EL (cell line): Measurements from ENCODE around the gene FANCD2.
"Not testable (repeated sequence)": the region's sequence is repeated elsewhere in the genome, so short reads cannot be mapped to it uniquely, and the experiment has no call there.

Source experiments
- DNase-seq: peaks from one replicate; pipeline ENCODE4 v3.0.0-alpha.2; 2016

FANCD2 gene

DNA sequence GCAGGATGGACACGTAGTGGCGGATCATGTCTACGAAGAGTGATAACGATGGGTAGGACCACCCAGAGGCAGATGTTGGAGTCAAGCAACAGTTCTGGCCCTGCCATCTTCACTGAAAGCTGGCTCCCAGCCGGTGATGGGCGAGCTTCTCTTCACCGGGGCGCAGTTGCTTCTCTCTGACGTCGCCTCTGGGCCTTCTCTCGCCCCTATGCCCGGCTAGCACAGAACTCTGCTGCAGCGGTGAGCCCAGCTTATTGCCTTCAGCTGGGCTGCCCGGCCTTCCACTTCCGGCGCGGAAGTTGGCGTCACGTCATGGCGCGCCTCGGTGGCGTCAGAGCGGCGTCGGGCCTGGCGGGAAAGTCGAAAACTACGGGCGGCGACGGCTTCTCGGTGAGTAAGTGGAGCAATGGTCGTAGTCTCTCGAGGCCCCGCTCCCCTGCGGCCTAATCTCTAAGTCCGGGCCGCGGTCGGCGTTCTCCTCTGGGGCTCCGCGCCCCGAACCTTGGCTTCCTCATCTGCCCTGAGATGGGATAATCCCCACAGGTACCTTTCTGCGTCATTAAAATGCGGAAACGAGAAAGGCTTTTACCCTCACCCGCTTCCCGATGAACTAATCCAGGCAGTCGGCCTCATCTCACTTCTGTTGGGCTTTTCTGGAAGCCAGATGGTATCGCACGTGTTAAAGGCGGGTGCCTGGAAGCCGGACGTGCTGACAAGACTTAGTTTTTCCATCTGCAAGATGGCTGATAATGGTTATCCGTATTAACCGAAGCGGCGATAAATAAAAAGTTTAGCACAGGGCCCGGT lies at the start of gene FANCD2:
Gene FANCD2, plus strand, starts transcription at position 354 of the 807 bp plus-strand sequence. CDS start 2,221 bp downstream, outside the sequence.
- DNase-seq: peak; percentile 87

DNA sequence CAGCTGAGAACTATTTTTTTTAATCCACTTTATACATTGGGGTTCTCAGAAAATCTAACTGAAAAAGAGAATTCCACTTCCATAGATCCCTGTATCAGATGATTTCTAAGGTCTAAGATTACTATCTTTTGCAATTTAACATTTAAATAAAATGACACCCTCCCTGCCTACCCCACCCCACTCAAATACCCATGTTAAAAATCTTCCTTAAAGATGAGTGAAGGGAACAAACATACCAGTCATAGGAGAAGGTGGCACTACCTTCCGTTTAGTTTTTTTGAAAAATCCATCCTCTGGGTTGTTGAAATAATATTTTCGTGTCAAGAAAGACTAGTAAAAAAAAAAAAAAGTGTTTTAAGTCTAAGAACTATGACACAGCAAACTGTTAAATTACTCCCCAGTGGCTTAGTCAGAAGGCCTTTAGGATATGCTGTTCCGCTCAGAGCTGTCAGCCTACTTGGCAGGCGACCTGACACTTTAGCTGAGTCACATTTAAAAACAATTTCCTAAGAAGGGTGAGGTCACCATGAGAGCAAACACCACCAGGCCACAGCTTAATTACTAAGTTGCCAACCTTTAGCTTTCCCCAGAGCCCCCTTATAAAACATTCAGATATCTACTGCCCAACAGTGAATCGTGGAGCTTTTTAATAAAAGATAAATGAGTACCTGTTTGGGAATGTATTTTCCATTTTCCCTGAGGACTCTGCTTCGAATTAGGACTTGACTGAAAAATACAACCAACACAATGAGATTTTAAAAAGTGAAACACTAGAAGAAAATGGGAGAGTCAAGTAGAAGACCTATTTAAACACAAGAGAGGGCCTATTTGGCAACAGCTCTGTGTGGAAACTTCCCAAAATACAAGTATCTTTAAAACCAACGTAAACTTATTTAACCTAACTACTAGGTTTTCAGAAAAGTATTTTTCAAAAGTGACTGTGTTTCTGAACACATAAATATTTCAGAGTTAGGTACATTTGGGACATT lies 49.2 kb upstream of the FANCD2 start:
- peak; percentile 96 for DNase-seq

- no peak for DNase-seq
Observed at GRCh38 chr3:9978710-9979305, 47.4 kb upstream of the FANCD2 start.

DNA sequence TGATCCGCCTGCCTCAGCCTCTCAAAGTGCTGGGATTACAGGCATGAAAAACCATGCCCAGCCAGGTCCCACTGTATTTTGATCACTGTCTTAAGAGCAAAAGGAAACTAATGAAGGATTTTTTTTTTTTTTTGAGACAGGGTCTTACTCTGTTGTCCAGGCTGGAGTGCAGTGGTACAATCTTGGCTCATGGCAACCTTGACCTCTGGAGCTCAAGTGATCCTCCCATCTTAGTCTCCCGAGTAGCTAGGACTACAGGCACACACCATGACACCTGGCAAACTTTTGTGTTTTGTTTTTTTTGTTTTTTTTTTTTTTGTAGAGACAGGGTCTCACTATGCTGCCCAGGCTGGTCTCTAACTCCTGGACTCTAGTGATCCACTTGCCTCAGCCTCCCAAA lies 46.0 kb upstream of the FANCD2 start:
- no peak for DNase-seq

- no peak for DNase-seq
Observed at GRCh38 chr3:9986230-9986725, 40.0 kb upstream of the FANCD2 start.

- no peak for DNase-seq
Observed at GRCh38 chr3:9994086-9994844, 32.0 kb upstream of the FANCD2 start.

DNA sequence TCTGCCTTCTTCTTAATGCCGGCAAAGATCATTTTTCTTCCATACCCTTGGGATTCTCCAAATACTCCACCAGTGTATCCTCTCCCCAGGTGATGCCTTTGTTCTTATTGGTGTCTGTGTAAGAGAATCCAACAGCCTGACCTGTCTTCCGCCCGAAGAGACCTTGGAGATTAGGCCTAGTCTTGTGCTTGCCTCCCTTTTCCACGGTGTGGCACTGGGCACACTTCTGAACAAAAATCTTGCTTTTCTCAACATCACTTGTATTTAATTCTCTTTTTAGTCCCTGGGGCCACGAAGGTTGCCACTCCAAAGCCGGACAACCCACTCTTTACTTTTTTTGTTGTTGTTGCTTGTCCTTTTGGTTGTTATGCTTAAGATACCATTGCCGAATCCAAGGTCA lies 25.6 kb upstream of the FANCD2 start:
- no peak for DNase-seq

GRCh38 chr3:10002951-10003350 lies 23.3 kb upstream of the FANCD2 start:
- DNase-seq: no peak

DNA sequence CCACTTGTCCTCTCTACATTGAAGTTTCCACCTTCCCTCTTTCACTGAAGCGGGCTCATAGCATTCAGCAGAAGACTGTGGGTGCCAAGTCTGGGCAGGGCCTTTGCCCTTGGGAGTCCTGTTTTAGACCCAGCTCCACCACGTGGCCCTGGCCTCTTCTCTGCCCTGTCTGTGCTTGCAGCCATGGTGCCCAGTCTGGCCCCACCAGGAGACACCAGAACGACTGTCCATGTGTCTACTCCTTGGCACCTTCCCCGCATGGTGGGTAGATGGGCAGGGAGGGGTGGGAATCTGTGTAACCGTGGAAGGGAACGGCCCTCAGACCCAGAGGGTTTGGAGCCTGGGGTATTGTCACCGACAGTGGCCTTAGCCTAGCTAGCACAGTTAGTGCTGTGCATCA lies 21.7 kb upstream of the FANCD2 start:
- DNase-seq: no peak

GRCh38 chr3:10004960-10005564 lies 21.2 kb upstream of the FANCD2 start:
- DNase-seq: no peak

GRCh38 chr3:10006048-10006761 lies 20.0 kb upstream of the FANCD2 start:
- no peak for DNase-seq

DNA sequence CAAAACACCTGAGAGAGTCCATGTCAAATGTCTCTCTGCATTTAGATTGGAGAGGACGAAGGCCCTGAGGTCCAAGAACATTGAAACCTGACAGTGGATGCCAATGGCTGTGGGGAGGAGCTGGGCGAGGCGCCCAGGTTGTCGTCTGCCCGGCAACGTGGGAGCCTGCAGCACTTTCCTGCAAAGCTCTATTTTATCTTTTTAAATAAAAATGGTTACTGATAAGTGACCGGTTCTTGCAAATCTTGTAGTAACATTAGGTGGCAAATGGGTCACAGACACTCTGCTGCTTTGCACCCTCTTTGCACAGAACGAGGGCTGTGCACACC lies 19.5 kb upstream of the FANCD2 start:
- no peak for DNase-seq

DNA sequence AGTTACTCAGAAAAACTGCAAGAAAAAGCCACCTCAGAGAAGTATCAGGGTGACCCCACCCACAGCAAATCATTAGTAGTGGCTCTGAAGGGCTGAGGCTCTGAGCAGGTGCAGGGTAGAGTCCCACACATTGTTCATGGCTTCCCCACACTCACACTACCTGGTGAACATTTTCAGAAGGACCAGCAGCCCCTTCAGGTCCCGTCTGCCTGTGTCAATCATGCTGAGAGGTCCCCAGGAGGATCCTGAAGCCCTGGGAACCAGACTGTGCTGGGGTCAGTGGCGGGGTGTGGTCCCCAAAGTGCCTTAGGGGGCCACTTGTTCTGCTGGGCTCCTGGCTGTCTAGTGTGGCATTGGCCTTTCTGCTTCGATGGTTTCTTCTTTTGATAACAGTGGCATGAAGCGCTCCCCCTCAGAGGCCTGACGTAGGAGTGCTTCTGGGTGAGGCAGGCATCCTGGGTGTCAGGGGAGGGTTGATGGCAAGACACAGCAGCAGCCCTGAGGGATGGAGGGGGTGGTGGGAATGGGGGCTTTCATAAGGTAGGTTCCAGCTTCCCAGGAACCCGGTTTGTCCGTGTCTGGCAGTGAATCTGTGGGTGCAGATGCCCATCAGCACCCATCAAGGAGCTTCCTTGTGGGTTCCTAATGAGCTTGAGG lies 19.0 kb upstream of the FANCD2 start:
- no peak for DNase-seq

DNA sequence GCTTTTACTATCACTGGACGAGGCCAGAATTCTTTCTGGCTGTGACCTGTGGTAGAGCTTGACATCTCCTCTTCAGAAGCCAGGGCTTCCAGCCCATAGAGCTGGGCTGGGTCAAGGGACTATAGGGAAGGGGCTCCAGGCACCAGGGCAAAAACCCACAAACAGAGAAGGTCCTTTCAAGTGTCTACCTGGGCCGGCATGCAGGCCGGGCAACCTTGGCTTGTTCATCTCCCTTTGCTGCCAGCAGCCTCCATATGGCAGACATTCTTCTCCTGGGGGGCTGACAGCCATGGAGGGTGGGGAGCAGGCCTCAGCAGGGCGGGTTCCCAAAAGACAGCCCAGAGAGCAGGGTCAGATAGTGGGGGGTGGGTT lies 18.0 kb upstream of the FANCD2 start:
- DNase-seq: not testable (repeated sequence)

DNA sequence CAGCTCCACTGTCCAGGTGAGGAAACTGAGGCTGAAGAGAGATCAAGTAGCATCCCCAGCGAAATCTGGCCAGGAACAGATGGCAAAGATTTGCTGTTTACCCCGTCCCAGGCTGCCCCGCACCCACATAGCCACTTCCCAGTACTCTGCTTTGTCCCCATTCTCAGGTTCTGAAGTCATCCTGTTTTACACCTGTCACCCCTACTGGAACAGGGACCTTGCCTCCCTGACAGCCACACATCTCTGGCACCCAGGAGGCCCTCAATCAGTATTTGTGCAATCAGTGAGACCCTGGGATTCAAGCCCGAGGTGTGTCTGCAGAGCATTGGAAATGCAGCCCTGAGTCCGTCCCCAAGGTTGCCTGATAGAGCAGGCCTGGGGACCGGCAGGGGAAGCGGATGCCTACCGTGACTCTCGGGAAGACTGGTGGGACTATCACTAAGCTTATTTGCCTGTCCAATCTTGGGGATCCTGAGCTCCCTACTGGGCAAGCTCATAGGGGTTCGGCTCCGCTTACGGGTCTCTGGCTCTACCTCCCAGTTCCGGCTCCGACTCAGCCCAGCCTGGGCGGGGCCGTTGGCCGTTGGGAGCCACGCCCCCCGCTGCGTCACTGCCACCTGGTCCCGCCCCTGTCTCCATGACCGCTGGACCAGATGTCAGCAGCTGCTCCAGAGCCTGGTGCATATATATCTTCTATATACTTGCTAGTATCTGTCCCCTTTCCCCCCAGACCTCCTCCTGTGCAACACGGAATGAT lies 17.5 kb upstream of the FANCD2 start:
- peak; percentile 76 for DNase-seq

GRCh38 chr3:10010421-10010877 lies 15.8 kb upstream of the FANCD2 start:
- DNase-seq: no peak

DNA sequence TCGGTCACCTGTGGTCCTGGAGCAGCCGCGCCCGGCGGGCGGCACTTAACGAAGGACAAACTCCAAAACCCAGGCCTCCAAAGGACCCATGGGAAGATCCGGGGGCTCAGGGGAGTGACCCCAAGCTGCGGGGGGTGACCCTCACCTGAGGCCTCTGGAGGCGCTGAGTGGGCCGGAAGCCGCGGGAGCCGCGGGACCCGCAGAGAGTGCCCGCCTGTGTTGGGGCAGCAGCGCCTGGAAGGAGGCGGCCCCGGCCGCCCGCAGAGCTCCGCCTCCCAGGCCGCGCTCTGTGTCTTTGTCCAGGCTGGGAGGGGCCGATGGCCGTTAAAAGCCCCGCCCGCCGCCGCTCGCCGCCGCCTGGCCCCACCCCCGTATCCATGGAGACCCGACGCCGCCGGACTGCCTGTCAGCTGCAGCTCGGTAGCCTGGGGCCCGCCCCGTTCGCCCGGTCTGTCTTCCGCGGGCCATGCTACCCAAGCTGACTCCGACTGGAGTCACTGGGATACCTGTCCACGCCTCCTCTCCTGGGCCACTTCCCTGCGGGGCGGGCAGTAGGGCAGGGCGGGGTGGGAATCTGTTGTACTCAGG lies 15.3 kb upstream of the FANCD2 start:
- peak; percentile 91 for DNase-seq

DNA sequence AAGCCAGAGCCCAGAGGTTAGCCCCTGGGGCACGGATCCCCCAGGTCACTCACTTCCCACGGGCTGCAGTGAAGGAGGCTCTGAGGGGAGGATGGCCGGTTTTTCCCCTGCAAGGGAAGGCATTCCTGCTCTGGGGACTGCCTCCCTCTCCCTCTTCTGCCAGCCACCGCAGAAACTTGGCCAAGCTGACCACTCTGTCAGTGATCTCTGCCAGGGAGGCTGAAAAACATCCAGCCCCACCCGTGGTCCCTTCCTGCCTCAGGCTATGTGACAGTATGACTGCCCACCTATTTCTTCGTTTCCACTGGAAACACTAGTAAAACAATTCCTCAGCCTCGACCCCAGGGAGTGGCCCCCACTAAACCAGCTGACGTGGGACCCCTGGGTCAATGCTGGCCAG lies 14.6 kb upstream of the FANCD2 start:
- peak; percentile 31 for DNase-seq

DNA sequence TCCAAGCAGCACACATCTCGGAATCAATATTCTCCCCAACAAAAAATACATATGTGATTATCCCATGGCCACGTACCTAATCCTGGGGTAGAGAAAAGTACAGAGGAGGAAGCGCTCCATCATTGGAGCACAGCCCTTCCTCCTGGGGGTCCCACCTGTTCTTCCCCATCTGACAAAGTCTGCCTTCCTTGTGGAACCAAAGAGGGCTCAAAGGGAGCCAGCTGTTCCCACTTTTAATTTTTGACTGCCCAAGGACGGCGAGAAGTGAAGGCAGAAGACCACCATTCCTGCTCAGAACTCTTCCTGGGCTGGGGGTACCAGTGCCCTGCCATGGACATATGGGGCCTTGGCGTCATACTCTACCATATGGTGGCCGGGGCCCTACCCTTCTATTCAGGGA lies 14.1 kb upstream of the FANCD2 start:
- no peak for DNase-seq

DNA sequence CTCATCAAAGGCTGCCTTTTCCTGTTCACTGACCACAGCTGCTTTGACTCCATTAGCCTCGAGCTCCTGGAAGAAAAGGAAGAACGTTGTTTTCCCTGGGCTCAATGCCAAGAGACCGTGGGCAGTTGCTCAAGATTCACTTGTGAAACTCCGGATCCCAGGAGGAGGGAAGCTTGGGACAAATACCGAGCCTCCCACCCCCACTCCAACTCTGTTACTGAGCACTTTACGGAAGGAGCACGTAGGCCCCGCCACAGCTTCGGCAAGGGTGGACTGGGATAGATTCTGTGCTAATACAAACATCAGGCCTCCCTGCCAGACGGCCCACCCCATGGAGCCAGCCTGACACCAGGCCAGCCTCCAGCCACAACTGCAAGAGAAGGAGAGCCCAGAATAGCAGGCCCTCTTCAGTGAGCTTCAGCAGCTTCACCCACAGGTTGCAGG lies 10.8 kb upstream of the FANCD2 start:
- DNase-seq: peak; percentile 87
